ENCODE results near the gene ZFP36L1.

The ZFP36L1 gene, protein sequence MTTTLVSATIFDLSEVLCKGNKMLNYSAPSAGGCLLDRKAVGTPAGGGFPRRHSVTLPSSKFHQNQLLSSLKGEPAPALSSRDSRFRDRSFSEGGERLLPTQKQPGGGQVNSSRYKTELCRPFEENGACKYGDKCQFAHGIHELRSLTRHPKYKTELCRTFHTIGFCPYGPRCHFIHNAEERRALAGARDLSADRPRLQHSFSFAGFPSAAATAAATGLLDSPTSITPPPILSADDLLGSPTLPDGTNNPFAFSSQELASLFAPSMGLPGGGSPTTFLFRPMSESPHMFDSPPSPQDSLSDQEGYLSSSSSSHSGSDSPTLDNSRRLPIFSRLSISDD

DNA sequence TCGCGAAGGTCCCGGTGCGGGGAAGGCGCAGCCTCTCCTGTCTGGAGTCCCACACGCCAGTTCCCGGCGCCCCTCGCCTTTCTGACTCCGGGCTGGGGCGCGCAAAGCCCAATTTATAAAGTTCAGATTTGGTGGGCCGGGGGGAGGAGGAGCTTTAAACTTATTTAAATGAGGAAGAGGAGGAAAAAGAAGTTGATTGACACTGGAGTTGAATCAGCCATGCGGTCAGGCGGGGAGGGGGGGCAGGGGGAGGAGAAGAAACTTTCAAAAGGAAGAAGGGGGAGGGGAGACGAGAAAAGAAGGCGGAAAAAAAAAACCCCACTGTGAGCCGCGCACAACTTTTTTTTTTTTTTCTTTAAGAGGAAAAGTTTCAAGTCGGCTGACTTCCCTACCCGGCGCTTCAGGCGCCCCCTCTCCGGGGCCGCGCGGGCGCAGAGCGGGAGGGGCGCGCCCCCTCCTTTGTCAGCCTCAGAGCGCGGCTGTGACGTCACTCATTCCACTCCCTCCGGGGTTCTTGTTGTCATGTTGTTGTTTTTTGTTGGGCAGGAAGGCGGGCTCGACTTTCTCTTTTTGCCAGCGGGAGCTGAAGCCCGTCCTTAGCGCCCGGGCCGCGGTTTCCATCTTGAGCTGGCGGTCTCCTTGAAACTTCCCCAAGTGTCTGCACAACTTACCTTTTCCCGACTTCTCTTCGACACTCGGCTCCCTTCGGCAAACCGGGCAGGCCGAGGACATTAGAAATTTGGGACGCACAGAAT lies at the start of gene ZFP36L1:
ZFP36L1 (minus strand) TSS at position 89 of the 755 bp plus-strand sequence. CDS start 129 bp downstream, outside the sequence.
- peak; percentile 95 for DNase-seq

DNA sequence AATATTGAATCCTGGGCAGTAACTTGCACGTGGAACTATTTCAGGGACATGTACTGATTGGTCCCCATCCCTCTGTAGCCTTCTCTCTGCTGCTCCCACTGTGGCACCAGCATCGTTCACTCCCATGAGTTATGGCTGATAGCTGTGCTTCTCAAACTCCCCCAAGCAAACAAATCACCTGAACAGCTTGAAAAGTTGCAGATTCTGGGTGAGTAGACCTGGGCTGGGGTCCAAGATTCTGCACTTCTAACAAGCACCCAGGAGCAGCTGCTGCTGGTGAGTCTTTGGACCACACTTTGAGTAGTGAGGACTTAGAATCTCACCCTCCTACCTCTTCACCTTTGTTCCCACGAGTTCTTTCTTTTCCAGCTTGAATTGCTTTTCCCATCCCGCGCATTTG lies 49.4 kb upstream of the ZFP36L1 start:
- DNase-seq: no peak

DNA sequence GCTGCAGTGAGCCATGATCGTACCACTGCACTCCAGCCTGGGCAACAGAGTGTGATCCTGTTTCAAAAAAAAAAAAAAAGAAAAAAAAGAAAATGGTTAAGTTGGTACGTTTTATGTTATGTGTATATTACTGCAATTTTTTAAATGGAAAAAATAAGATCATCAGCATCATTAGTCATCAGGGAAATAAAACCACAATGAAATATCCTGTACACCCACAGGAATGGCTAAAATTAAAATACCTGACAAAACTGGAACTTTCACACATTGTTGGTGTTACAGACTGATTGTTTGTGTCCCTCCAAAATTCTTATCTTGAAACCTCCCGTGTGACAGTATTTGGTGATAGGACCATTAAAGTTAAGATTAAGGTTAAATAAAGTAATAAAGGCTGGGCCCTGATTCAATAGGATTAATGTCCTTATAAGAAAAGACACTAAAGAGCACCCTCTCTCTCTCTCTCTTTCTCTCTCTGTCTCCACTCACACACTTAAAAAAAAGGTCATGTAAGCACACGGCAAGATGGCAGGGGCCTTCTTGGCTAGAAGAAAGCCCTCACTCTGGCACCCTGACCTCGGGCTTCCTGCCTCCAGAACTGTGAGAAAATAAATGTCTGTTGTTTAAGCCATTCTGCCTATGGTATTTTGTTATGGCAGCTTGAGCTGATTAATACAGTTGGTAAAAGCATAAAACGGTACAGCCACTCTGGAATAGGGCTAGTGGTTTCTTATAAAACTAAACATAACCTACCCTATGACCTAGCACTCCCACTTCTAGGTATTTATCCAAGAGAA lies 48.3 kb upstream of the ZFP36L1 start:
- no peak for DNase-seq

DNA sequence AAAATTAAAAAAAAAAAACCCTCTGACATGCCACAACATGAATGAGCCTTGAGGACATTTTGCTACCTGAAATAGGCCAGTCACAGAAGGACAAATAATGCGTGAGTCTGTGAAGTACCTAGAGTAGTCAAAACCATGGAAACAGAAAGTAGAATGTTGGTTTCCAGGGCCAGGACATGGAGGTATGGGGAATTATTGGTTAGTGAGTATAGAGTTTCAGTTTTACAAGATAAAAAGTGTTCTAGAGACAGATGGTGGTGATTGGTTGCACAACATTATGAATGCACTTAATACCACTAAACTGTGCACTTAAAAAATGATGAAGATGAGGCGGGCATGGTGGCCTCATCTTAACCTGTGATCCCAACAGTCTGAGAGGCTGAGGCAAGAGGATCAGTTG lies 47.6 kb upstream of the ZFP36L1 start:
- DNase-seq: peak; percentile 50

DNA sequence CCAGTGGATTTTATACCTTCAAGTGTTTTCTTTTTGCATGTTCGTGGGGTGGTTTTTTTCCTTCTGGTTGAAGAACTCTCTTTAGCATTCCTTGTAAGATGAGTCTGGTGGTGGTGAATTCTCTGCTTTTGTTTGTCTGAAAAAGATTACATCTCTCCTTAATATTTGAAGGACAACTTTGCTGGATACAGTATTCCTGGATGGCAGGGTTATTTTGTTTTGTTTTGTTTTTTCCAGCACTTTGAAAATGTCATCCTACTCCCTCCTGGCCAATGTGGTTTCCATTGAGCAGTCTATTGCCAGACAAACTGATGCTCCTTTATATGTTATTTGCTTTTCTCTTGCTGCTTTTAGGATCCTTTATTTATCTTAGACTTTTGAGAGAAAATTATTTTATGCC lies 43.2 kb upstream of the ZFP36L1 start:
- no peak for DNase-seq

DNA sequence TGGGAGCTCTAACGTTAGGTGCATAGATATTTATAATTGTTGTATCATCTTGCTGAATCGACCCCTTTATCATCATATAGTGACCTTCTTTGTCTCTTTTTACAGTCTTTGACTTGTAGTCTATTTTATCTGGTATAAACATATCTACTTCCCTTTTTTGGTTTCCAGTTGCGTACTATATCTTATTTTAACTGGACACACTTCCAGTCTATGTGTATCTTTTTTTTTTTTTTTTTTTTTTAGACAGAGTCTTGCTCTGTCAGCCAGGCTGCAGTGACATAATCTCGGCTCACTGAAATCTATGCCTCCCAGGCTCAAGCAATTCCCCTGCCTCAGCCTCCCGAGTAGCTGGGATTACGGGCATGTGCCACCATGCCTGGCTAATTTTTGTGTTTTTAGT lies 41.9 kb upstream of the ZFP36L1 start:
- DNase-seq: no peak

DNA sequence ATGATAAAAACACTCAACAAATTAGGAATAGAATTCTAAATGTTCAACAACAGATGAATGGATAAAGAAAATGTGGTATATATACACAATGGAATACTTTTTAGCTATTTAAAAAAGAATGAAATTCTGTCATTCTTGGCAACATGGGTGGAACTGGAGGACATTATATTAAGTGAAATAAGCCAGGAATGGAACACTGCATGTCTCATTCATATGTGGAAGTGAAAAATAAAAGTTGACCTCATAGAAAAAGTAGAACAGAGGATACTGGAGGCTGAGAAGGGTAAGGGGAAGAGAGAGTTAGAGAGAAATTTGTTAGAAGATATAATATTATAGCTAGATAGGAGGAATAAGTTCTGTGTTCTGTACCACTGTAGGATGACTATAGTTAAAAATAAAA lies 35.8 kb upstream of the ZFP36L1 start:
- no peak for DNase-seq

DNA sequence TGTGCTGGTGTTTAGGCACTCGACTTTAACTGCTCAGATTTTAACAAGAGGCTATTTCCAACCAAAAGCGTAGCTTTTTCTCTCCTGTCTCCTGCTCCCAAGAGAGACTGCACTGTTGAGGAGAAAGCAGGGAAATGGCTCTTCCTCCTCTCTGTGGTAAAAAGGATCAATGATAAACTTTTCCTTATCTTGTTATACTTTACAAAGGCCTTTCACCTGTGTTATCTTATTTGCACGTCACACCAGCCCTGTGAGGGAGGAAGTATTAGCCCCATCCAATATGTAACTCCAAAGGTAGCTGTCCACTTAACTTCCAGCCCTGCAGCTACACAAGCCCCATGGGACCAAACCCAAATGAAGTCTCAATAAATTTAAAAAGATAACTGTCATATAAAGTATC lies 32.9 kb upstream of the ZFP36L1 start:
- no peak for DNase-seq

DNA sequence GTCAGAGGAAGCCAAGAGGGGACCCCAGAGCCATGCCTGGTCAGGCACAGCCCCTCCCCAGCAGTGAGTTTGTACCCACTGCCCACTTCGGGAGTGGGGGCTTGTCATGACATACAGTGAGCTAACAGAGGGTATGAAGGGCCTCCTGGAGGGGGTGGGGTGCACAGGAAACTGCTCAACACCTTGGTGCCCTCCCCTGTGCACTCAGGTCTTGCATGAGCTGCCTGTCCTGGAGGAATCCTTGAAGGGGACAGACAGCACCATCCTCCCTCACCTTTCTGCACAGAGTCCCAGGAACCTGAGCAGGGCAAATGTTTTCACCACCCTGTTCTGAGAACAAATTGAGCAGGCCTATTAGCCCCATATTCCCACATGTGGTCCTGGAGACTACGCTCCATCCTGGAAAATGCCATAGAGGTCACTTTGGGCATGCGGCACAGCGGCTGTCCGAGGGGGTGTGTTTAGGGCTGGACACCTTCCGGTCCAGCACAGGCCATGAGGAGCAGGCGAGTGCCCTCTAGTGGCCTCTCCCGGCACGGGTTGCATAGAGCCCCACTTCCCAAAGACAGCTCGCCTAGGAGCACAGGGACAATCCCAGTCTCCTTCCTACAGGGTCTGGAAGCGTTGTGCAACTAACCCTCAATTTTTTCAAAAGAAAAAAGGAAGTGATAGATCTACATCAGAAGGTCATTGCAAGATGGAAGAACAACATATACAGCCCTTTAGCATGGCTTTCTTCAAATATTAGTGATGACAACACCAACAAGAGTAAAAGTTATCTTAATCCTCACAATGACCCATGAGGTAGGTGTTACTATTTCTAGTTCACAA lies 31.9 kb upstream of the ZFP36L1 start:
- peak; percentile 56 for DNase-seq

DNA sequence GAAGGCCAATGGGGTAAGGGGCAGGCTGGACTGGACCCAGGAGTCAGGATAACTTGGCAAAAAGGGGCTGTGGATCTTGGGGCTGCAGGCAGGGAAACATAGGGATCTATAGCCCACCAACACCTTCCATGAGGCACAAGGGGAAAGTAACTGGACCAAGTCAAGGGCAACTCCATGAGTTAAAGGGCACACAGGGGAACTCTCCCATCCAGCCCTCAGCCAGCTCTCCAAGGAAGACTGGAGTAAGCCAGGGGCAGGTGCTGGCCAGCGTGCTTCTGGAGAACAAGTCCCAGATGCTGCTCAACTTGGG lies 31.3 kb upstream of the ZFP36L1 start:
- DNase-seq: no peak

DNA sequence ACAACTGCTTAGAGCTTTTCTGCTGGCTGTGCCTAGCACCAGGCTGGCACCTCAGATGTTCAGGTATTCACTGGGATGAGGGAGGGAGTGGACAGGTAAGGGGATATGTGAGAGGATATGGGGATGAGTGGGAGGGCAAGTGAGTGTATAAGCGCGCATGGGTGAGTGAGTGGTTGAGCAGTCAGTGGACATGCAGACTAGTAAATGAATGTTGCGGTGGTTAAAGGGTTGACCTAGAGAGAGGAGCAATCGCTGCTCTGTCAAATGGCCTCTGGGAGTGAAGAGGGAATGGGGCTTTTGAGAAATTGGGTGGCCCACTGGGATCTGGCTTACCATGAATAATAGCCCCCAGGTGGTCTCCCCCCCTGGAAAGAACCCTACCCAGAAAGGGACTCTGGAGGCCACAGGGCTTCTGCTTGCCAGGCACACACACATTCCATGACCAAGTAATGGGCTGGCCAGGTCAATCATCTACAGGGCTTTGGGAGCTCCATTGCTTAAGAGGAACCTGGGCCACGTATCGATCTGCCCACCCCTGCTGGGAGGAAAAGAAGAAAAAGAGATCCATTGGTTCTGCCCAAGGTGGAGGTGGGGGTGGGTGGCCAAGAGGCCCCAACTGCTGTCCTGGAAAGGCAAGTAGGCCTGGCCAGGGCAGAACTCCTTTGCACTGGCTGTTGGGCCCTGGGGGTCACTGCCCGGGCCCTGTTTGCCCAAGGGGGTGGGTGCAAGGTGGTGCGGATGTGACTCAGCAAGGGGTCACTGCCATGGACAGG lies 30.8 kb upstream of the ZFP36L1 start:
- DNase-seq: no peak

DNA sequence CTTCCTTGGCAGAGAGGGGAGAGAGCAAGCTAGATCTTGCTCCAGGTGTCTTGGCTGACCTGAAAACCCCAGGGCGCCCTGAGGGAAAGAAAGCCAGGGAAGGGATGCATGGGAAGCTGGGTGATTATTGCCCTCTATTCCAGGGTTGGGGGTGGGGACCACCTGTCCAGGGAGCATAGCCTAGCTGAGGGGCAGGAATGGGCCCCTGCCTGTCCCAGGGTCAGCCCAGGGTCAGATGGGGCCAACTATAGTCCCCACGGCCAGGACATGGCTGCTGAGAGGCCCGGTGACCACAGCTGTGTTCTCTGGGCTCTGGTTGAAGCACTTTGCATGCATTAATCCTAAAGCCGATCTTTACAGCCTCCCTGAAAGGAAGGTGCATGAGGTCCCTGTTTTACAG lies 30.1 kb upstream of the ZFP36L1 start:
- no peak for DNase-seq

DNA sequence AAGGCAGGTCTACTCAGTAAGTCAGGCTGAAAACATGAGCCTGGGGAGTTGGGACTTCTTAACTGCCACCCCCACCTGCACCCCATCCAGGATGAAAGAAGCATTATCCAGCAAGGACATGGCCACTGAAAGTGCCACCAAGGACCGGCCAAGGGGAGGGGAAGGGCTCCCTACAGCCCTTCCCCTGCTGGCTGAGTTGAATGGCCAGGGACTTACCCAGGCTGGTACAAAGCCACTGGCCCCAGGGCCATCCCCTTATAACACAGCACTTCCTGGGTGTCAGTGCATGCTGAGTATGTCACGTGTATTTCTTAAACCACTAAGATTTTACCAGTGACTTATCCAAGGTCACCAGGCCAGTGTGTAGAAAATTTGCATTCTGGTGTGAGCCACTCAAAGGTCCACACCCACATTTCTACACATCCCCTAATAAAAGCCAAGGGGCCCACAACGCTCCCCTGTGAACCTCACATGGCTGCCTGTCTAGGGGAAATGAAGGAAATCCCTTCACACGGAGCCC lies 29.3 kb upstream of the ZFP36L1 start:
- peak; percentile 46 for DNase-seq

DNA sequence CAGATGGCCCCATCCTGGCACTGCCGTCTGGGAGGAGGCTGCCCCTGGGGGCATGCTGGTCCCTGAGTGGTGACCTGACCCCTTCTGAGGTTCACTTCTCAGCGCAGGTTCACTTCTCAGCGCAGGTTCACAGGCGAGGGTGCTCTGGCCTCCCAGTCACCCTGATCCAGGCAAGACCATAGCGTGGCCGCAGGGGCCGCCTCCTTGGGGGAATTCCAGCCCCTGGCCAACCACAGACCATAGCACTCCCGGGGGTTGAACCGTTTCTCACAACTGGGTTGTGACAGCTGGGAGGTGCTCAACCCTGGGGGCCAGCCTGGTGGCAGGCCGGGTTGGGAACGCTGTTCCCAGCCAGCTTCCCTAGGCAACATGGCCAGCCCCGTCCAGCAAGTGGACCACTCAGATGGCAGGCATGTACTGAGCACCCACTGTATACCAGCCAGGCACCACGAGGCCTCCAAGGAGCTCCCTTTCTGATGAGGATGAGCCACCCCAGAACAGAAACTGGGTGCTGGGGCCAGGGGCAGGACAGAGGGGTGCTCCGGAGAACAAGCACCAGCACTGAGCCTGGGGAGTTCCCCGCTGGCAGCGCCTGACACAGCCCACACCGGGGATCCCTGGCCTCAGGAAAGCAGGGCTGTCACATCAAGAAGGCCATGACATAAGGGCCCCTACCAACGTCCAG lies 28.3 kb upstream of the ZFP36L1 start:
- peak; percentile 34 for DNase-seq

DNA sequence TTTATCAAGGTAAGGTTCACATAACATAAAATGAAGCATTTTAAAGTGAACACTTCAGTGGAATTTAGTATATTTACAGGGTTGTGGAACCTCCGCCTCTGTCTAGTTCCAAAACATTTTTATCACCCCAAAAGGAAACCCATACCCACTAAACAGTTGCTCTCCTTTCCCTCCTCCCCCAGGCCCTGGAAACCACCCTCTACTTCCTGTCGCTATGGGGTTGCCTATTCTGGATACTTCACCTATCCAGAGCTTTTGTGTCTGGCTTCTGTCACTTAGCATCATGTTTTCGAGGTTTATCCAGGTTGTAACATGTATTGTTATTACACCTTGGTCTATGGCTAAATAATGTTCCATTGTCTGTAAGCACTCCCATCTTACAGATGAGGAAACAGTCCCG lies 27.7 kb upstream of the ZFP36L1 start:
- DNase-seq: peak; percentile 56

DNA sequence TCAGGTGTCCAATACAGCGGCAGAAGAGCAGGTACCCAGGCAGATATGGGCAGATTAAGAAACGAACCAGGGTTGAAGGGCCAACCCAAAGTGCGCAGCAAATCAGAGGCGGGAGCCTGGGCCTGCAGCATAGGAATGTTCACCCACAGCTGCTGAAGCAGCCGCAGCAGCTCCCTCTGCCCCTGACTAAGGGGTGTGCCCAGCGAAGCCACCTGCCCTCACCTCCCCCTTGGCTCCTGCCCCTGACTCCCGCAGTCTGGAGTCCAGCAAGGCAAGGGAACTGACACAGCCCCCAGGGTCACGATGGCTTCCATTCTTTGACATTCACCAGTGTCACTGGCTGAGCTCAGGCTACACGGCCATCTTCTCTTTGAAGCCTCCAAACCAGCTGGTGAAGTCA lies 27.3 kb upstream of the ZFP36L1 start:
- no peak for DNase-seq

DNA sequence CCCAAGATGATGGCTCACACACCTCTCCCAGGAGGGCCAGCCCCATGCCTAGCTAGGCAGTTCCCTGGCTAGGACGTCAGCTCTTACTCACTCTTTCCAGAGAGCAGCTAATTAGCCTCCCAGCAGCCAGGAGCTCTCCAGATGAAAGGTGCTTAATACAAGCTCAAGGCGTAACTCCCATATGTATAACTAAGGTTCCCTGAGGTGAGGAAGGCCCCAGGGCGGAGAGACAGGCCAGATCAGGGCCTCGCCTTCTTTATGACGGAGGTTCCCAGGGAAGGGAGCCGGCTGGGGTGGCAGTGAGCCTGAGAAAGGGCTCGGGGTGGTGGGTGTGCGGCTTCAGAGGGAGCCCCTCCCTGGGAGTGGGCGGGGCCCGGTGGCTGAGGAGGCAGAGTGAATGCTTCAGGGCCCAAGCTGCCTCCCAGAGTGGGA lies 26.4 kb upstream of the ZFP36L1 start:
- peak; percentile 18 for DNase-seq

DNA sequence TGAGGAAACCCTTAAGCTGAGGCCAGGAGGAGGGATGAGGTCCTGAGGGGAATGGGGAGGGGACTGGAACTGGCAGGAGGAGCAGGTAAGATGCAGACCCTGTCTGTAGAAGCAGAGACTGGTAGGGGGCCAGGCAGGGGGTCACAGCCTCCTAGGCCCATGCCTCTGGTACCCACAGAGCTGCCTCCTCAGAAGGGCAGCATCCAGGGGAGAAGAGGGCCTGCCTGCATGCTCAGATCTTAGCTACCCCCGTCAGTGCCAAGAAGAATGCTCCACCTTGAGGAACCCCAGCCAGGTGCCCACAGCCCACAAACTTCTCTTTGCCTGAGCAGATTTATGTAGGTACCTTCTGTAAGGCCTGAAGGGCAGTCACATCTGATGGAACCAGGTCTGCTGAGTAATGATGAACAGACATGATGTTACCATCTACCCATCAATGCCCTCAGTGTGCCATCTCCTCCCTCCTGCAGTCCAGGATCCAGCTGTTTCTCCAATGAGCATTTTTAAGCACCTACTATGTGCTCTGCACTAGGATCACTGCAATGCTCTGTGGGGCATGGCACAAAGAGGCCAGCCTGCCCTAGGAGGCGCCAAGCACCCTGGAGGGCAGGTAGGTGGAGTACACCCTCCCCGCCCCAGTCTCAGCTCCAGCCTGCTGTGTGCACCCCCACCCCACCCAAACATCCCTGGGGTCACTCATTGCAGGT lies 24.8 kb upstream of the ZFP36L1 start:
- no peak for DNase-seq

DNA sequence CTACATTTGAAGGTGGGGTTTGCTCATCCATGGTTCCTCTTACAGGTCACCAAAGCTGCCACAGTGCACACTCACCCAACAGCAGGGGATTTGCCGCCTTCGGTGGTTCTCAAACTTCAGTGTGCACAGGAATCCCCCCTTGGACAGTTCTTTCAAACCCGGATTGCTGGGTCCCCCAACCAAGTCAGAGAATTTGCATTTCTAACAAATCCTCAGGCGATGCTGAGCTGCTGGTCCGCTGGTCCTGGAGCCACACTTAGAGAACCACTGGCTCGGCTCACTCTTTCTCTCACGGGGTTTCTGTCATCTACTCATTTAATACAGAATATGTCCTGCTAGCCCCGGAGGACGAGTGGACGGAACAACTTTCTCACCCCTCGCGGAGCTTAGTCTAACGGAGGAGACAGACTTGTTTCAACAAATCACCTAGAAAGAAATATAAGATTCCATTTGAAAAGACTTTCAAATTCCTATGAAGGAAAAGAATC lies 24.1 kb upstream of the ZFP36L1 start:
- DNase-seq: no peak
